ENCODE data around the gene KIF26A. TPM values are rescaled to one million over a fixed set of nuclear protein-coding genes. Genes with fewer than 3 reads are reported as not detected.

KIF26A gene
- total and polyA plus RNA-seq, 2 of the 4 experiments (the other 2 are of a cell fraction) = not detected

DNA sequence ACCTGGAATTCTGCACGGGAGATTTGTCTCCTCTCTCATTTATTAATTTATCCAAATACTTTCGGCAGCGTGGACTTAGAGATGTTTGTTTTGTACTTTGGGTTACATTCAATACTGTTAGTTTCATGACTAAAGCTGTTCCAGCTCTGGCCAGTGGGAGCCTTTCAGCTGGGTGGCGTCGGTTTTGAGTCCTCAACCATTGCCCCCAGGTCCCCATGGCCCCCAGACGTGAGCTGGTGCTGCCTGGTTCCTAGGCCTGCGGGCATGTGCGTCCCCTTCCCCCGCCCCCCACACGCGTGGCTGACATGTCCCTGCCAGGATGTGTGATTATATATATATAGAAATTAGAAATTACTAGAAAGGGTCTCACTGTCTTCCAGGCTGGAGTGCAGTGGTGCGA is 48.2 kb downstream of the KIF26A start:
- H3K23ac ChIP-seq (ENCODE audit: low read depth, low read length) = no peak overlapping the region
- H3K4me3 ChIP-seq (ENCODE audit: insufficient read depth, low read depth, low read length) = no peak overlapping the region
- no peaks in the 10 kb centered on the region for H3K4me1 ChIP-seq (ENCODE audit: control insufficient read depth, insufficient read depth, low read length)
- H3K56ac ChIP-seq (ENCODE audit: extremely low read depth, insufficient read depth, low read length) = no peak overlapping the region
- H3K9me1 ChIP-seq (ENCODE audit: insufficient read depth, low read length) = no peaks in the 10 kb centered on the region
- H3K4me2 ChIP-seq (ENCODE audit: low read depth, low read length) = no peak overlapping the region
- H4K91ac ChIP-seq (ENCODE audit: insufficient read depth, low read depth, low read length) = no peak overlapping the region
- dilution Hi-C loops (cut with HindIII; ENCODE audit: low sequenced_read_pairs, unreplicated experiment) = no loop called here
- ATAC-seq (ENCODE audit: low read depth) = no peak
- no peak overlapping the region for H3K9ac ChIP-seq (ENCODE audit: low read depth, low read length)
- in situ Hi-C loops (cut with MboI; ENCODE audit: low sequenced_read_pairs) = no loop called here
- H2BK120ac ChIP-seq (ENCODE audit: low read depth, low read length) = no peak overlapping the region
- no peak overlapping the region for H4K5ac ChIP-seq (ENCODE audit: low read depth, low read length)
- no peak overlapping the region for H2AK5ac ChIP-seq (ENCODE audit: low read depth, low read length)
- no peak for DNase-seq
- H2AK9ac ChIP-seq (replicated peaks; ENCODE audit: low read depth, low read length, poor library complexity) = no peak overlapping the region
- TF ChIP-seq MAZ (IDR thresholded peaks at IDR 0.05; ENCODE audit: borderline replicate concordance, low read depth, low read length) (no peak), CHD1 (IDR thresholded peaks at IDR 0.05; ENCODE audit: low read depth, low read length) (no peak), MXI1 (IDR thresholded peaks at IDR 0.05; ENCODE audit: borderline replicate concordance, low read depth, low read length) (no peak)
- TF ChIP-seq, protein P1, sequence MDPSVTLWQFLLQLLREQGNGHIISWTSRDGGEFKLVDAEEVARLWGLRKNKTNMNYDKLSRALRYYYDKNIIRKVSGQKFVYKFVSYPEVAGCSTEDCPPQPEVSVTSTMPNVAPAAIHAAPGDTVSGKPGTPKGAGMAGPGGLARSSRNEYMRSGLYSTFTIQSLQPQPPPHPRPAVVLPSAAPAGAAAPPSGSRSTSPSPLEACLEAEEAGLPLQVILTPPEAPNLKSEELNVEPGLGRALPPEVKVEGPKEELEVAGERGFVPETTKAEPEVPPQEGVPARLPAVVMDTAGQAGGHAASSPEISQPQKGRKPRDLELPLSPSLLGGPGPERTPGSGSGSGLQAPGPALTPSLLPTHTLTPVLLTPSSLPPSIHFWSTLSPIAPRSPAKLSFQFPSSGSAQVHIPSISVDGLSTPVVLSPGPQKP (IDR thresholded peaks at IDR 0.05; ENCODE audit: borderline replicate concordance, low read depth, low read length) = no peak
- H3K14ac ChIP-seq (replicated peaks; ENCODE audit: low read depth, low read length) = no peak overlapping the region
- no peak overlapping the region for H4K8ac ChIP-seq (ENCODE audit: low read depth in 2 of 2, low read length in 2 of 2)
- no peak overlapping the region for H2BK5ac ChIP-seq (ENCODE audit: low read depth, low read length, poor library complexity, severe bottlenecking)
- H3K27ac ChIP-seq (ENCODE audit: insufficient read depth, low read length) = no peak overlapping the region
- no peaks in the 10 kb centered on the region for H4K20me1 ChIP-seq (ENCODE audit: insufficient read depth, low read length)
- intact Hi-C loops (cut with micrococcal nuclease) = no loop called here
- H3K18ac ChIP-seq (ENCODE audit: low read depth, low read length) = no peak overlapping the region
- H2AFZ ChIP-seq (replicated peaks; ENCODE audit: low read length, poor library complexity) = no peak overlapping the region
- no peak overlapping the region for H3K4ac ChIP-seq (ENCODE audit: low read depth, low read length)
- H2BK15ac ChIP-seq (ENCODE audit: low read depth, low read length) = no peak overlapping the region
- BruUV-seq (replicated peaks) = no TSS peak
- H2BK20ac ChIP-seq (ENCODE audit: low read depth, low read length) = no peak overlapping the region
- H3K36me3 ChIP-seq (ENCODE audit: control insufficient read depth, insufficient read depth, low read length) = no peaks in the 10 kb centered on the region
- ChIA-PET CTCF (no interaction called here), POLR2A (ENCODE audit: unreplicated experiment) (no interaction called here)
- H3K27me3 ChIP-seq (ENCODE audit: control insufficient read depth, insufficient read depth, low read length) = no peaks in the 10 kb centered on the region
- WGBS, 2 experiments (ENCODE audit: extremely low coverage in 2 of 2, insufficient read length in 1 of 2) = no CpG with 5 or more reads among the region's 12 CpGs
- H3K9me3 ChIP-seq (ENCODE audit: control insufficient read depth, insufficient read depth, low read length) = peaks cover 17% of the 10 kb centered on the region; the same call in 1 of the 2 replicates
- no peaks in the 10 kb centered on the region for H3K79me1 ChIP-seq (ENCODE audit: low read depth in 1 of 2, low read length in 2 of 2)

All from IMR-90 (cell line).